ENCODE measurements around the gene PTPRCAP. TPM values are rescaled to one million over a fixed set of nuclear protein-coding genes. Genes with fewer than 3 reads are reported as not detected.

PTPRCAP gene
- total and polyA plus RNA-seq, 10 of the 15 experiments (the other 5 are each of a cell fraction or from before 2014, with no cell fraction given), result 4.7 to 266 (median 125) TPM

DNA sequence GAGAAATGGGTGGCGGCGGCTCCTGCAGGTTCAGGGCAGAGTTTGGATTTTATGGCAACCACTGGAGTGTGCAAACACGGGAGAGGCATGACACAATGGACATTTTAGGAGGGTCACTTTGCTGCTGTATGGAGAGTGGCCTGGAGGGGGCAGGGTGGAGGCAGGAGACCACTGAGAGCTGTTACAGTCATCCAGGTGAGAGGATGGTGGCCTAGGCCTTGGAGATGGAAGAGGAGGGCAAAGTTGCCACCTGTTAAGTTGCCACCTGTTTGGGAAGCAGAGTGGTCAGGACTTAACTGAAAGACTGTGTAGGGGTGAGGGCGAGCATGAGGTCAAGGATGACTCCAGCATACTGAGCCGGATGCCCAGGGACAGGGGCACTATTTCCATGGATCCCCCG is 48.0 kb downstream of the PTPRCAP start:
- SMC1A ChIA-PET (ENCODE audit: uncharacterized antibody, unreplicated experiment), result interaction anchor here (0.8 to 1.0 kb wide), 3 partner anchors 11 to 116 kb away, joined by 3 to 5 read pairs (median 3); partner anchors contain the start of genes PITPNM1 and POLD4
- RAD21 ChIA-PET (ENCODE audit: unreplicated experiment), result interaction anchor here (0.6 to 15.0 kb wide), 5 partner anchors 12 to 96 kb away, joined by 3 to 525 read pairs (median 4); partner anchors contain the start of genes POLD4, PPP1CA and PTPRCAP
- peaks cover 0 to 3% of the 10 kb centered on the region in 2 experiments; a peak in 2 of 4 replicates for H3K27me3 ChIP-seq (replicated peaks in 1 of 2; ENCODE audit: control insufficient read depth in 2 of 2, insufficient read depth in 2 of 2, low read length in 1 of 2)
- DNase-seq (ENCODE audit: low read depth, low spot score) (no peak), ATAC-seq (peak; percentile 71), FAIRE-seq (peak; percentile 64)
- intact Hi-C loops (cut with micrococcal nuclease; ENCODE audit: unreplicated experiment), result loop anchor here (1.0 kb wide), 1 partner anchor 117 kb away; no protein-coding TSS in a partner anchor
- no peak overlapping the region for H3K4me2 ChIP-seq (ENCODE audit: control insufficient read depth, insufficient read depth)
- no TSS peak for BruUV-seq (replicated peaks)
- TF ChIP-seq SMC3 (IDR thresholded peaks at IDR 0.05; ENCODE audit: borderline replicate concordance, low read length) (peak; percentile 71), SREBF2 (IDR thresholded peaks at IDR 0.05; ENCODE audit: low read length) (no peak), BHLHE40 (IDR thresholded peaks at IDR 0.05; ENCODE audit: borderline replicate concordance in 1 of 2, low read depth in 2 of 2, low read length in 1 of 2) (no peak), EZH2 (IDR thresholded peaks at IDR 0.05; ENCODE audit: borderline replicate concordance, control insufficient read depth, low read depth, low read length) (no peak), FOXK2 (IDR thresholded peaks at IDR 0.05) (no peak), BCL3 (IDR thresholded peaks at IDR 0.05; ENCODE audit: borderline replicate concordance, insufficient read depth, low read depth, low read length, poor library complexity, severe bottlenecking) (no peak), CREB1 (IDR thresholded peaks at IDR 0.05; ENCODE audit: low read depth) (no peak), CTCF (IDR thresholded peaks at IDR 0.05 in 2 of 3, conservative IDR thresholded peaks at IDR 0.05 in 1 of 3; ENCODE audit: control insufficient read depth in 2 of 3, extremely low read depth in 1 of 3, insufficient read depth in 1 of 3, low read depth in 3 of 3, low read length in 3 of 3) (peak; percentile 72 to 85 (median 75)), YY1 (IDR thresholded peaks at IDR 0.05; ENCODE audit: low read depth, low read length) (peak; percentile 47; the same call in 1 of the 2 replicates), RAD21 (IDR thresholded peaks at IDR 0.05; ENCODE audit: insufficient read depth, low read depth, low read length) (peak; percentile 71), IKZF1 (conservative IDR thresholded peaks at IDR 0.05) (peak; percentile 34; the same call in 1 of the 2 replicates), IKZF2 (IDR thresholded peaks at IDR 0.05) (0 out of 4 replicates have a peak, but pooled peaks have one; percentile 8 to 17)
- no peak overlapping the region for H3K4me3 ChIP-seq
- peaks cover 21% of the 10 kb centered on the region for H3K79me2 ChIP-seq (ENCODE audit: control insufficient read depth, insufficient read depth, low read length)
- H4K20me1 ChIP-seq (ENCODE audit: control insufficient read depth, insufficient read depth), result no peaks in the 10 kb centered on the region; the same call in 1 of the 2 replicates
- H3K9ac ChIP-seq (ENCODE audit: control insufficient read depth, insufficient read depth, low read length), result no peak overlapping the region
- peaks cover 0 to 6% of the 10 kb centered on the region in 2 experiments; a peak in 2 of 4 replicates for H3K36me3 ChIP-seq (ENCODE audit: control insufficient read depth in 2 of 2, insufficient read depth in 2 of 2, low read length in 1 of 2)
- CTCF ChIA-PET, result interaction anchor here (0.5 to 25.5 kb wide), 12 partner anchors 9 to 259 kb away, joined by 3 to 1301 read pairs (median 4); partner anchors contain the start of genes CLCF1, POLD4, PPP1CA and PTPRCAP
- POLR2A ChIA-PET, result interaction anchor here (0.6 to 0.7 kb wide), 2 partner anchors 44 to 96 kb away, joined by 3 to 4 read pairs; no protein-coding TSS in a partner anchor
- H3K4me1 ChIP-seq (ENCODE audit: control insufficient read depth, insufficient read depth, low read length), result peaks cover 7% of the 10 kb centered on the region
- WGBS (ENCODE audit: insufficient coverage, insufficient replicate concordance, low lambda C conversion rate, missing lambda C conversion rate), result 67% methylated on average over 6 of the region's 6 CpGs
- H3K27ac ChIP-seq (ENCODE audit: control insufficient read depth, insufficient read depth), result no peak overlapping the region
- no peaks in the 10 kb centered on the region for H3K9me3 ChIP-seq (replicated peaks; ENCODE audit: control insufficient read depth, insufficient read depth, low read length)
- no peak overlapping the region for H2AFZ ChIP-seq (ENCODE audit: control insufficient read depth, low read depth, low read length)
- in situ Hi-C loops (cut with MboI), result loop anchor here (5.0 kb wide), 1 partner anchor 37 kb away; the partner anchor contains the start of gene POLD4

All from GM12878 (cell line).